ENCODE measurements around the gene DOCK11.
"Not testable (repeated sequence)": the region's sequence is repeated elsewhere in the genome, so short reads cannot be mapped to it uniquely, and the experiment has no call there.

Gene DOCK11

DNA sequence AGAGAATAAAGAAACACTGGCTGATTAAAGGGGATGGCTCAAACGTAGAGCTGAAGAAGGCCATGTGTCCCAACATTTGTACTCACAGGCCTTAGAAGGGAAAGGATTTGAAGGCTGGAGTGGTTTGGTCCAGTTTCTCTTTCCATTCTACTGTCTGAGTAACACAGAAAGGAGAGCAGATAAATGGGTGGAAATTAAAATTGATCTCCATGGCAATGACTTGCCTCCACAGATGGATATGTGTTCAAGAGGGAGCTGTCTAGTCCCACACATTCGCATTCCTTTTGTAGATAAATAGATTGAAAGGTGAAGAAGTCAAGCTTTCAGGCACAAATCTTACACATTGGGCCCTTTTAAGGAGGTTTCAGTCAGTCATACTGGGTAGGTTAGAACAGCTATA, 74.6 kb downstream of the DOCK11 start:
- no peak for DNase-seq (ENCODE audit: low read depth)

DNA sequence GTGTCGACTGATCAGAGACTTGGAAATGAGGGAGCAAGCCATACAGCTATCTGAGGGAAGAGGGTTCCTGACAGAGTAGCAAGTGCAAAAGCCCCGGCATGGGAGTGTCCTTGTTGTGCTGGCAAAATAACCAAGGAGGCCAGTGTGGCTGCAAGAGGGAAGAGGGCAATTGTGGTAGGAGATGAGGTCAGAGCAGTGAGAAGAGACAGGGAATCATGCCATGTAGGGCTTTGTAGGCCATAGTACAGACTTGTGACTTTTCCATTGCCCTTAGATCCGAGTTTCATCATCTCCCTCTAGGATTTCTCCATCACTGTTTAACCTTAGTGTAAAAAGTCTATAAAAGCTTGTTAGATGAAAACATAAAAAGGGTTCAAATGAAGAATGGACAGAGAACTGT, 76.2 kb downstream of the DOCK11 start:
- DNase-seq (ENCODE audit: low read depth): no peak

DNA sequence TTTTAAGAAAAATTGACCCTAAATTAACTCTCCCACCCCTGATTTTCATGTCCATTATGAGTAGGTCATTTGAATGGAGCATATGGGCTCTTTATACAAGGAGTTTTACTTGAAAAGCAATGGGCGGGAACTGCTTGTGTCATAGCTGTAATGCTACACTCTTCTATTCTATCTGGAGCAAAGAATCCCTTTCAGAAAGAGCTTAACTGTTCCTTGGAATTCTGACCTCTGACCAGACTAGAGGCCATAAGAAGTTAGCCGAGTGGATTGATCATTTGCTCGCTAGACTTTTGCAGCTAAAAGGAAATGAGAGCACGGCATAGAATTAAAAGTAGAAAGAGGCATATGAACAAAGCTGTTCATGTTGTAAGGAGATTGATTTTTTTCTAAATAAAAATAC, 79.1 kb downstream of the DOCK11 start:
- no peak for DNase-seq (ENCODE audit: low read depth)

DNA sequence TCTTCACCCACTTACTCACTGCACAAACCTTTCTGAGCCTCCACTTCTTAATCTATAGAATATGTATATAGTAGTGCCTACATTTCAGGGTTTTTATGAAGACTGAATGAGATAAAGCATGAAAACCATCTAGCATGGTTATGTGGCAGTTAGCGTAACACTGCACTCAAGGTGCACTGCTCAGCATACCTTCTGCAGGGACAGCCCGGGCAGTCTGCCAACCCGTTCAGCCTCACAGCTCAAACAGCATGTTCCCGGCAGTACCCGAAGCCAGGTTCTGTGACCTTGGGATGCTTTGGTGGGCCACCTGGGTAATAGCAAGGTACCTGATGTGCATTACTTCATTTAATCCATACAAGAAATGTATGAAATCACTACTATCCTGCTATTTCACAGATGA, 81.4 kb downstream of the DOCK11 start:
- no peak for DNase-seq (ENCODE audit: low read depth)

DNA sequence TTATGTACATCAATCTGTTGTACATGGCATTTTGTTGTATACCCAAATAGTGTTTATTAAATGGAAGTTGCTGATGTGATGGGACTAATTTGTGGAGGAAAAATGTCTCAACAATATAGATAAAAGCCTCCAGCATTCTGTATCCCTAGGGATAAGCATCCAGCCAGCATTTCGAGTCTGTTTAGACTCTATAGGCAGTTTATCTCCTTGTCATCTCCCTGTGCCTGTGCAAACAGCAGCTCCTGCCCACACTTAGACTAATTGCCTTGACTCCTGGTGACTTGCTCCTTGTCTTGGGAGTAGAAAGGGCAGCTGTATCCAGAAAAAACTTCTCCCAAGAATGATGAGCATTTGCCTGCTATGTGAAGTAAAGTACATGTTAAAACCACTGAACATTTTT, 83.8 kb downstream of the DOCK11 start:
- no peak for DNase-seq (ENCODE audit: low read depth)

DNA sequence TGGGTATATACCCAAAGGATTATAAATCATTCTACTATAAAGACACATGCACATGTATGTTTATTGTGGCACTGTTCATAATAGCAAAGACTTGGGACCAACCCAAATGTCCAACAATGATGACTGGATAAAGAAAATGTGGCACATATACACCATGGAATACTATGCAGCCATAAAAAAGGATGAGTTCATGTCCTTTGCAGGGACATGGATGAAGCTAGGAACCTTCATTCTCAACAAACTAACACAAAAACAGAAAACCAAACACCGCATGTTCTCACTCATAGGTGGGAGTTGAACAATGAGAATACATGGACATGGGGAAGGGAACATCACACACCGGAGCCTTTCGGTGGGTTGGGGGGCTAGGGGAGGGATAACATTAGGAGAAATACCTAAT, 87.3 kb downstream of the DOCK11 start:
- DNase-seq (ENCODE audit: low read depth): not testable (repeated sequence)

DNA sequence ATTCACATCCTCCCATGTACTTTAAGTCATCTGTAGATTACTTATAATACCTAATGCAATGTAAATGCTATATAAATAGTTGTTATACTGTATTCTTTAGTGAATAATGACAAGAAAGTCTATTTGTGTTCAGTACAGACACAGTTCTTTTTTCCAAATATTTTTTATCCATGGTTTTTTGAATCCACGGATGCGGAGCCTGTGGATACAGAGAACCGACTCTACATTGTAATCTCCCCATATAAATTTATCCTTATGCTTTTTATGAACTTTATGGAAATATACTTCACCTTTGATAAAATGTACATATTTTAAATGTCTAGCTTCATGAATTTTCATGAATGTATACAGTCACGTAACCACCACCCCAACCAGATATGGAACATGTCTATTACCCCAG, 88.2 kb downstream of the DOCK11 start:
- DNase-seq (ENCODE audit: low read depth): no peak

DNA sequence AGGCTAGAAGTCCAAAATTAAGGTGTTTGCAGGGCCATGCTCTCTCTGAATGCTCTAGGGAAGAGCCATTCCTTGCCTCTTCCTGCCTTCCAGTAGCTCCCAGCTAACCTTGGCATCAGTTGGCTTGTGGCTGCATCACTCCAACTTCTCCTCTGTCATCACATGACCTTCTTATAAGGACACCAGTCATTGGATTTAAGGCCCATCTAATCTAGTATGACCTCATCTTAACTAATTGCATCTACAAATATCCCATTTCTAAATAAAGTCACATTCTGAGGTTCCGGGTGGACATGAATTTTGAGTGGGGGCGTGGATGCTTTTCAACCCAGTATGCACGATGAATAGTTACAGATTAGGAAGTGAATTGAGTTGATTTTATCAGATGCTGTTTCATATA, 89.7 kb downstream of the DOCK11 start:
- no peak for DNase-seq (ENCODE audit: low read depth)

DNA sequence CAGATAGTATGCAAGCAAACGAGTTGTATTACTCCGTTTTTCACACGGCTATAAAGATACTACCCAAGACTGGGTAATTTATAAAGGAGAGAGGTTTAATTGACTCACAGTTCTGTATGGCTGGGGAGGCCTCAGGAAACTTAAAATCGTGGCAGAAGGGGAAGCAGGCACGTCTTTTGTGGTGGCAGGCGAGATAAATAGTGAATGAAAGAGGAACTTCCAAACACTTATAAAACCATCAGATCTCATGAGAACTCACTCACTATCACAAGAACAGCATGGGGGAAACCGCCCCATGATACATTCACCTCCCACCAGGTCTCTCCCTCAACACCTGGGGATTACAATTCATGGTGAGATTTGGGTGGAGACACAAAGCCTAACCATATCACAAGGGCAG, 90.6 kb downstream of the DOCK11 start:
- DNase-seq (ENCODE audit: low read depth): not testable (repeated sequence)

DNA sequence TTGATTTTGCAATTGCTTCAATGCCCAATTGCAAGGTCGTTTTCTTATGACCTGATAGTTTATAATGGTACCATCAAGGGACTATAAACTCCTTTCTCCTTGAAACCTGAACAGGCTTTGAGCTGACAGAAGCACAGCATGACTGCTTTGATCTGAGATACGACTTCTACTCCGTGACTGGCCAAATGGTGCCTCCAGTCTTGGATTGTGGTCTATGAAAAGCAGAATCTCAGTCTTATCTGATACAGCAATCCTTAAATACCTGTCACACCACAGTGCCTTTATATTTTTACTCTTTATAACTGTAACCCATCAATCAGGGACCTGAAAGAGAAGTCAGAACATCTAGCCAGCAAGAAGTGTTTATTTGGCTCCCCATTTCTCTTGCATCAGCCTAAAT, 93.1 kb downstream of the DOCK11 start:
- no peak for DNase-seq (ENCODE audit: low read depth)

DNA sequence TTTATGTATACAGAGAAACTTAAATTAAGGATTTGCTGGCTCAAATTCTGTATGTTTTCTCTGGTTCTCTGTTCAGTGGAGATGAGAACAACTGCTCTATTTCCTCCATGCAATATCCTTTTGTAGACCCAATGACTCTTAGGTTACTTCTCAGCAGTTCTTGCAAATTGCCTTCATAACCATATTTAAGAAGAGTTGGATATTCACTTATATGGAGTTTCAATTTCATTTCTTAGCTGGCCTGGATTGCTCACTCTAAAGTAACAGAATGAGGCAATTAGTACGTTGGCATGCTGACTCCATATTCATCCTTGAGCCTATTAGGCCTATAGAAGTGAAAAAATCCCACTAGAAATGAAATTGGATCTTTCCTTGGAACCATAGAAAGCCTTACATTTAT, 93.6 kb downstream of the DOCK11 start:
- DNase-seq (ENCODE audit: low read depth): no peak

DNA sequence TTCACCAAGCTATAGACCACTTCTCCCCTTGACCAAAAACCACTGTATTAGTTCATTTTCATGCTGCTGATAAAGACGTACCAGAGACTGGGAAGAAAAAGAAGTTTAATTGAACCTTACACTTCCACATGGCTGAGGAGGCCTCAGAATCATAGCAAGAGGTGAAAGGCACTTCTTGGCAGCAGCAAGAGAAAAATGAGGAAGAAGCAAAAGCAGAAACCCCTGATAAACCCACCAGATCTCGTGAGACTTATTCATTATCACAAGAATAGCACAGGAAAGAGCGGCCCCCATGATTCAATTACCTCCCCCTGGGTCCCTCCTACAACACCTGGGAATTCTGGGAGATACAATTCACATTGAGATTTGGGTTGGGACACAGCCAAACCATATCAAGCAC, 97.8 kb downstream of the DOCK11 start:
- no peak for DNase-seq (ENCODE audit: low read depth)

DNA sequence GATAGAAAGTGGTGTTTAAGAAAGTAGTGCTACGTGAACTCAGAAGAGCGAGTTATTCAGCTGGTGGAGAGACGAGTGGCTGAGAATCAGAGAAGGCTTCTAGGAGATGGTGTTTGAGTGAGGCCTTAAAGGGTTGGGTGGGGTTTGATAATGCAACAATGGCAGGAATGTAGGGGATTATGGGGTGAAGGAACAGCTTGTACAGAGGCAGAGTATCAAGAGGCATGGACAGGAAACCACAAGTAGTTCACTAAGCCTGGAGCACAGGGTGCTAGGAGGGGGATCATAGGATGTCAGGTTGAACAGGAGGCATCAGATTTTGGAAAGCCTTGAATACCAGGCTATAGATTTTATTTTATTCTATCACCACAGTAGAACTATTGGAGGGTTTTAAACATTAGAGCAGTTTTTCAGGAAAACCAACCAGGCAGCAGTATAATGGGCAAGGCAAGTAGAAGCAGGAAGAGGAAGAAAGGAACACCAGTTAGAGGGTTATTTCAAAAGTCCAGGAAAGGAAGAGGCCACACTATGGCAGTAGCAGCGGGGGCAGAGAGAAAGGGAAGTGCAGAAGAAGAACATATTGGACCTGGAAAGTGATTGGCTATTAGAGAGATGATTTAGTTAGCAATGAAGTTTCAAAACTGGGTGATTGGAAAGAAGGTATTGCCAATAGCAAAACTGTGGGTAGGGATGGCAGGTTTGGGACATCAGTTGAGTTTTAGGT, 99.2 kb downstream of the DOCK11 start:
- no peak for DNase-seq (ENCODE audit: low read depth)

DNA sequence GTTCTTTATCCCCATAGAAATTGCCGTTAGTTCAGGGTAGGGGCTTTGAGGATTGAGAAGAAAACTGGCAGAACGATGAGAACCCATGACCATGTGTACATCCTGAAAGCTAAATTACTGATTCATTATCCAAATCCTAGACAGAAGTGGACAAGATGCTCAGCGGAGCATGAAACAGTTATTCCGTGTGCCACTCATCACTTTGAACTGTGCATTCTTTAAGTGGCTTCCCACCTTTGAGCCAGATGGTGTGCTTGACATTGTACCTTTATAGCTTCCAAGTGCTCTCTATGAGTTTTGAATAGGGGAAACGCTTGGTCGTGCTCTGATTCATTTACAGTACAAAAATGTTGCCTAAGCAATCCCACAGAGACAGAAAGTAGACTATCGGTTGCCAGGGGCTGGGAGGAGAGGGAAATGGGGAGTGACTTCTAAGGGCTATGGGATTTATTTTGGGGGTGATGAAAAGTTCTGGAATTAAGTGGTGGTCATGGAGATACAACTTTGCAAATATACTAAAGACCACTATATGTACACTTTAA, 100.0 kb downstream of the DOCK11 start:
- no peak for DNase-seq (ENCODE audit: low read depth)

DNA sequence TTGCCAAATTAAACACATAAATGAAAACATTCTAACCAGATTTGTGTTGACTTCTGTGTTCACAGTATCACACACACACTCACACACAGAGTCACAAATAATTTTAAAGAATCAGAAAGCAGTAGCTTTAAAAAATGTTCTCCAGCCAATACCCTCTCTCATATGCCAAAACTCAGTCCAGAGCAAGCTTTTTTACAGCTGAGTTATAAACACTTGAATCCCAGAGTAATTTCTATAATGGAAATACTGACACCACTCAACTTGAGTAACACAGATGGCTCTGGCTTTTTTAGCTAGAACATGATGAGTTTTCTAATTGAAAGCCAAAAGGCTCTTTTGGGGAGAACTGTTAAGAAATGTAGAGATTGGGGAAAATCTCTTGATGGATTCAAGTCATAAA, 100.8 kb downstream of the DOCK11 start:
- no peak for DNase-seq (ENCODE audit: low read depth)

DNA sequence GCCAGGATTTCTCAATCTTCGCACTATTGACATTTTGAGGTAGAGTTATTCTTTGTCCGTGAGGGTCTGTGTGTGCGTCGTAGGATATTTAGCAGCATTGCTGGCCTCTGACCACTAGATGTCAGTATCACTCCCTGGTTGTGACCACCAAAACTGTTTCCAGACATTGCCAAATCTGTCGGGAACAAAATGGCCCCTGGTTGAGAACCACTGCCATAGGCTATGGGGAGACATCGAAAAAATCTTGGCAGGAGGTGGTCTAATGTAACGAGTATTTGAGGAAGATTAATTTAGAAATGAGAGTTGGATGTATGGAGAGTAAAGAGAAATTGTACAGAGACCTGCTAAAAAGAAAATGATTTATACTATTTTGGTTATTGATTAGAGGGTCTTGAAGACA, 108.4 kb downstream of the DOCK11 start:
- peak; percentile 26 for DNase-seq (ENCODE audit: low read depth)

DNA sequence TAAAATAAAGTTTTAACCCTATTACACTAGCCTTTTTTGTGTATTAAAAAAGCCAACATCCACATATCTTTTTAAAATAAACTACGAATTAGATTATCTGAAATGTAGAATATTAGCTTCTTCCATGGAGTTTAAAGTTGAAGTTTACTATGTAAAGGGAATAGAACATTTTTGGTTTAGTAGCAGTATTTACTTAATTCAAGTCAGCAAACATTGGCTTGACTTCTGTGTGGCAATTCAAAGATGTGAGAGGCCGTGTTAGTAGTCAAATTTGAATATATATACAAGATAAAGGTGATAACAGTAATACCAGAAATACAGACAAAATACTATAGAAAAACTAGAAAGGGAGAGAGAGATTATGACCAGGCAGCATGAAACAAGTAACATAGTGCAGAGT, 116.7 kb downstream of the DOCK11 start:
- no peak for DNase-seq (ENCODE audit: low read depth)

DNA sequence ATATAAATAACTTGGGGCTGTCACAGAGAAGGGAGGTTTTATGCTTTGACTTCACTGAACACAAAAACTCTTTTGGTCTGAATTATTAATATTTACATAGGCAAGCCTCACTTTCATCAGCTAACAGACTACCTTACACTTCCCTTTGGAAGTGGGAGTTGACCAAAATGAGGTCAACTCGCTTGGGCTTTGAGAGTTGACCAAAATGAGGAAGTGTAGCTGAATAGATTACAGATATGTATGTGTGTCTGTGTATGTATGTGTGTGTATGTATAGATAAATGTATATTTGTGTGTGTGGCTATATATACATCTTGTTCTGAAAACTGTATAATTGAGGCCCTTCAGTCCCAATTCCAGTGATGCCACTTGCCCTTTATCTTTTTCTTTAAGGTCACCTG, 118.5 kb downstream of the DOCK11 start:
- no peak for DNase-seq (ENCODE audit: low read depth)

DNA sequence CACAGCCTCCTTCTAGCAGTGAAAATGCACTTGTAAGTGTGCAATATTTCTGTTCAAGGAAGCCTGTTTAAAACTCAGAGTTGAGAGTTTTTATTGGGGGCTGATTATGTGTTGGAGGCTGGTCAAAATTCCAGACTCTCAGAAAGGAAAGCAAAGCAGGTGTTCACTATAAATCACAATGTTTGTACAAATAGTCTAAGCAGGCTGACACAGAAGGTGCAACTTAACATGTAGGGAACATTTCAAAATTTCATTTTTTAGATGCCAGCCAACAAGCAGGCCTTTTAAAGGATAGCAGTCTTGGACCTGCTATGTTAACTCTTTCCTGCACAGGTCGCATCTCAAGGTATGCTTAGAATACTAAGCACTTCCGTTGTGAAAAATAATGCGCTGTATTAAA, 119.5 kb downstream of the DOCK11 start:
- DNase-seq (ENCODE audit: low read depth): no peak

DNA sequence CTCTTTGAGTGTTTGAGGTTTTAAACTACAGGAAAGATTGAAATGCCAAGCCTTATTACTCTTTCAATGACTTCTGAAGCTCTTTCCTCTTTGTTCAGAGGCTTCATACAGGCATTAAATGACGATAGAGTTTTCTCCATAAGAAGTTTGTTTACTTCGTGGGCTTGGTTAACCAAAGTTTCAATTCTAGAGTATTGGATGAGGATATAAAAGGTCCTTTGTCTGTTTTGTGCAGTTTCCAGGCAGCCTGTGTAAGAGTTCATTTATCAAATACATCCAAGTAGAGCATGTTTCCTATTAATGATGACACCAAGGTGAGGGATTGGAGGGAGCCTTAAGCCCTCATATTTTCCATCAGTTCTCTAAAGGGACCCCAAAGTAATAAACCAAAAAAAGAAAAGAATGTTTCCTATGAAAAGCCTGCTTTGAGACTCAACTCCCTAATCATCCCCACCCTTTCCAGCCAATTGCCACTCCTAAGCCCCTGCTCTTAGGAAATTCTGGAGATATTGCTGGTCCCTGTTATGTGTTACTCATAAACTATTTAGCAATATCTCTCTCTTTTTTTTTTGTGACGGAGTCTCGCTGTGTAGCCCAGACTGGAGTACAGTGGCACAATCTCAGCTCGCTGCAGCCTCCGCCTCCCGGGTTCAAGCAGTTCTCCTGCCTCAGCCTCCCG, 125.6 kb downstream of the DOCK11 start:
- DNase-seq (ENCODE audit: low read depth): no peak

DNA sequence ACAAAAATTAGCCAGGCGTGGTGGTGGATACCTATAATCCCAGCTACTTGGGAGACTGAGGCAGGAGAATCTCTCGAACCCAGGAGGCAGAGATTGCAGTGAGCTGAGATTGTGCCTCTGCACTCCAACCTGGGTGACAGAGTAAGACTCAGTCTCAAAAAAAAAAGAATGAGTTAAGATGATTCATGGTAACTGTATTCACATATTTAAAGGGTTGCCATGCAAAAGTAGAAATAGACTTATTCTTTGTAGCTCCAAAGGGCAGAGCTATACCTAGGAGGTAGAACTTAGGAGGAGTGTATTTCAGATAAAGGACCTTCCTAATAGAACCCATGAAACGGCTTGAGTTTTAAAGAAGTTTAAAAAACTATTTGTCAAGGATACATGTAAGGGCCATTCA, 127.4 kb downstream of the DOCK11 start:
- no peak for DNase-seq (ENCODE audit: low read depth)

DNA sequence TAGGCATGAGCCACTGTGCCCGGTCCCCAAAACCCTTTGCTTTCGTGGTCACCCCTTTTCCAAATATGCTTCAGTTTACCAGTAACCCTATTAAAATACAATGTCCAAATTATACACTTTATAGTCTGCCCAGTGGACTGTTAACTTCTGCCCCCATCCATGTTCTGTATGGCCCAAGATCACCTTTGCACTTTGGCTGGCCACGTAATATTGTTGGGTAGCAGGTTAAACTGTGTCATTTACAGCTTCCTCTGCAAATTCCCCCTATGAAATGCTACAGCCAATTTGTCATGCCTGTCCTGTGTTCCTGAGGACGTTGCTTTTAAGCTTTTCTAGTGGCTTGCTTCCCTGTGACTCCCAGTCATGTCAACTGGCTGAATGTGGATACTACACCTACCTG, 130.7 kb downstream of the DOCK11 start:
- no peak for DNase-seq (ENCODE audit: low read depth)

DNA sequence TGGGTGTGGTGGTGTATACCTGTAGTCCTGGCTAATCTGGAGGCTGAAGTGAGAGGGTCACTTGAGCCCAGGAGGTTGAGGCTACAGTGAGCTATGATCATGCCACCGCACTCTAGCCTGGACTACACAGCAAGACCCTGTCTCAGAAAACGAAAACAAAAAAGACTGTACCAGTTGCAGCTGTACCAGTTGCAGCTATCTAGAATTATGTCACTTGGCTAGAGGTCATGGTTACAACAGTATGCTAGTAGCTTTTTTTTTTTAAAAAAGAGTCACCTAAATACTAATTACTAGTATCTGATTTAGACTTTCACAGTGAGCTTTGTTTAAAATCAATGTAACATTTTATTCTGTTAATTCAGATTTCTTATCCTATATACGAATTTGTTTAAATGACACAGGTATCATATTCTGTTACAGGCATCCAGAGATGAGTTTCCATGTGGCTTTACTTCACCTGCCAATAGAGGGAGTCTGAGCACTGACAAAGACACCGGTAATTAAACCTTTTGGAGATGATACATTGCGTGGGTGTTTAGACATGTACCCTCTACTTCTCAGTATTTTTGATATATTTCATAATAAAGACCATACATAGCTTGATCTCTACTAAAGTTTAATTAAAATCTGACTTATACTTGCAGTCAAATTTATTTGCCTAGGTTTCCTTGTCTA, 131.6 kb downstream of the DOCK11 start:
- DNase-seq (ENCODE audit: low read depth): no peak

Data from GM04504 (cell line).